22Rv1 (cell line): Measurements from ENCODE around the gene MRRF.

Experiments used
- CTCF ChIP-seq: fragments of 450-650 bp; IDR thresholded peaks from 2 replicates; pipeline ENCODE4 v1.5.1; 2017; ENCODE audit warnings: mild to moderate bottlenecking
- ZFX ChIP-seq: fragments of 450-650 bp; IDR thresholded peaks from 2 replicates; pipeline ENCODE4 v1.6.1; 2017; ENCODE audit warnings: antibody characterized with exemption, borderline replicate concordance

DNA sequence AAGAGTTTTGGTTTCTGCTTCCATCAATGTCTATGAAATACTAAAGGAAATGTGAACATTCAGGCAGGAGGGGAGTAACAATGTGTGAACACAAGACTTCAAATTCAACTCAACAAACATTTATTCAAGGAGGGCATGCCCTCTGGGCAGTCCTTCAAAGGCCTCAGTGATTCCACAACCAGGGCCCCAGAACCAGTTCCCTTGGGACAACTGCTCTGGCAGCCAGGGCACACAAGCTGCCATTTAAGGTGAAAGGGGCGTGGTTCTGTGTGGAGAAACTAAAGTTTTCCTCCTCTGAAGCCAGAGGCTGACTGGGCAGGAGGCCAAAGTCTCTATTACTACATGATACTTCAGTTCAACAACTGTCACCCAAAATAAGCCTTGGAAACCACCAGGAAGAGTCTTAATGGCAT, 3.2 kb upstream of the MRRF start:
- TF ChIP-seq CTCF (no peak), ZFX (no peak)
